GM12878 (cell line): Measurements from ENCODE around the gene FAM186B. TPM values are rescaled to one million over a fixed set of nuclear protein-coding genes. Genes with fewer than 3 reads are reported as not detected.

Experiments
- ATAC-seq: fragments of 200-7000 bp; cut with Tn5 transposase; 3 replicates; pipeline ENCODE4 v1.9.1; 2020; ENCODE audit warnings: mild to moderate bottlenecking, moderate library complexity
- BruUV-seq: library from RNA; stranded (reverse); fragments of 400-500 nt; replicated peaks from 2 replicates; lab custom pipeline; 2021; lab: Mats Ljungman, UMichigan
- CTCF ChIA-PET: fragments of 300-600 bp; sonication (Branson Sonifier 250); formaldehyde crosslinking; extraction: SDS; loops from one replicate; lab custom pipeline; 2021; ENCODE audit warnings: inconsistent platforms; lab: Yijun Ruan, JAX
- POLR2A ChIA-PET: fragments of 350-600 bp; formaldehyde crosslinking; extraction: SDS; loops from one replicate; lab custom pipeline; 2021; ENCODE audit warnings: inconsistent platforms; lab: Charles Lee
- RAD21 ChIA-PET: fragments of 300-600 bp; sonication (Branson Sonifier 250); formaldehyde crosslinking; loops from one replicate; lab custom pipeline; 2023; ENCODE audit warnings: antibody characterized with exemption; ENCODE audit not compliant: unreplicated experiment; lab: Charles Lee
- SMC1A ChIA-PET: fragments of 300-600 bp; sonication (Branson Sonifier 250); formaldehyde crosslinking; loops from one replicate; lab custom pipeline; 2023; ENCODE audit not compliant: unreplicated experiment, uncharacterized antibody; lab: Charles Lee
- DNase-seq: peaks from one replicate; pipeline ENCODE4 v3.0.0-alpha.2; 2011; ENCODE audit warnings: low read depth, low spot score
- FAIRE-seq: peaks from 3 replicates; lab custom pipeline; 2011; peaks lifted over from hg19 to GRCh38; lab: Jason Lieb, UNC
- H2AFZ ChIP-seq: 2 replicates; pipeline ENCODE4 v1.6.0; 2011; ENCODE audit warnings: low read depth, low read length, control low read depth; ENCODE audit not compliant: control insufficient read depth
- H3K27ac ChIP-seq: 2 replicates; pipeline ENCODE4 v1.5.1; 2011; ENCODE audit warnings: control low read depth; ENCODE audit not compliant: control insufficient read depth, insufficient read depth
- H3K27me3 ChIP-seq, 2 experiments: replicated peaks in 1 of 2; 2 replicates each; pipeline versions ENCODE4 v1.6.0 to v1.6.1; 2011; ENCODE audit warnings: low read length in 1 of 2; ENCODE audit not compliant: control insufficient read depth in 2 of 2, insufficient read depth in 2 of 2
- H3K36me3 ChIP-seq, 2 experiments: 2 replicates each; pipeline ENCODE4 v1.5.1; 2011; ENCODE audit warnings: low read length in 1 of 2; ENCODE audit not compliant: control insufficient read depth in 2 of 2, insufficient read depth in 2 of 2
- H3K4me1 ChIP-seq: 2 replicates; pipeline ENCODE4 v1.6.1; 2011; ENCODE audit warnings: mild to moderate bottlenecking, low read length, moderate library complexity, mixed read lengths; ENCODE audit not compliant: control insufficient read depth, insufficient read depth
- H3K4me2 ChIP-seq: 2 replicates; pipeline ENCODE4 v1.6.0; 2011; ENCODE audit warnings: control low read depth; ENCODE audit not compliant: control insufficient read depth, insufficient read depth
- H3K4me3 ChIP-seq: fragments of 200-600 bp; sonication (generic); 2 replicates; pipeline ENCODE4 v1.5.1; 2016
- H3K79me2 ChIP-seq: 2 replicates; pipeline ENCODE4 v1.6.0; 2011; ENCODE audit warnings: low read length; ENCODE audit not compliant: control insufficient read depth, insufficient read depth
- H3K9ac ChIP-seq: 2 replicates; pipeline ENCODE4 v1.8.0; 2011; ENCODE audit warnings: low read length, control low read depth, mixed read lengths; ENCODE audit not compliant: control insufficient read depth, insufficient read depth
- H3K9me3 ChIP-seq: replicated peaks from 3 replicates; pipeline ENCODE4 v1.5.1; 2011; ENCODE audit warnings: mild to moderate bottlenecking, low read length; ENCODE audit not compliant: control insufficient read depth, insufficient read depth
- H4K20me1 ChIP-seq: 2 replicates; pipeline ENCODE4 v1.6.0; 2011; ENCODE audit not compliant: control insufficient read depth, insufficient read depth
- CBX5 ChIP-seq: sonication (generic); IDR thresholded peaks from 2 replicates; pipeline ENCODE4 v1.6.1; 2016; ENCODE audit warnings: low read depth, moderate library complexity, mild to moderate bottlenecking, inconsistent platforms
- FOXK2 ChIP-seq: fragments of 450-650 bp; IDR thresholded peaks from 2 replicates; pipeline ENCODE4 v1.6.1; 2017; ENCODE audit warnings: mild to moderate bottlenecking, moderate library complexity
- IRF4 ChIP-seq: IDR thresholded peaks from 2 replicates; pipeline ENCODE4 v1.6.1; 2011; ENCODE audit warnings: low read depth, low read length
- JUNB ChIP-seq: IDR thresholded peaks from 2 replicates; pipeline ENCODE4 v1.6.1; 2016; ENCODE audit warnings: antibody characterized with exemption, mild to moderate bottlenecking
- NFYA ChIP-seq: IDR thresholded peaks from 2 replicates; pipeline ENCODE4 v1.6.1; 2011; ENCODE audit warnings: low read depth, mild to moderate bottlenecking, low read length, improper control_type of control experiment, borderline replicate concordance
- PML ChIP-seq: IDR thresholded peaks from 2 replicates; pipeline ENCODE4 v1.6.1; 2012; ENCODE audit warnings: low read length, inconsistent platforms
- SUPT20H ChIP-seq: IDR thresholded peaks from 2 replicates; pipeline ENCODE4 v1.6.1; 2011; ENCODE audit warnings: low read depth, mild to moderate bottlenecking, low read length, moderate library complexity, borderline replicate concordance; ENCODE audit not compliant: control insufficient read depth
- ZZZ3 ChIP-seq: IDR thresholded peaks from 2 replicates; pipeline ENCODE4 v1.6.1; 2011; ENCODE audit warnings: low read depth; ENCODE audit not compliant: control insufficient read depth, insufficient read length
- WGBS: methylation state at CpG from one replicate; pipeline ENCODE4 v1.1.6; 2016; ENCODE audit warnings: low lambda C conversion rate; ENCODE audit not compliant: insufficient replicate concordance, insufficient coverage; ENCODE audit errors: missing lambda C conversion rate; 5-methylcytosine and 5-hydroxymethylcytosine counted together
- in situ Hi-C: fragments of 300-500 bp; cut with MboI; formaldehyde crosslinking; loops from 9 replicates; pipeline ENCODE4 v1.14.3; 2018; ENCODE audit warnings: mixed read lengths
- intact Hi-C: fragments of 100-400 bp; cut with micrococcal nuclease; formaldehyde crosslinking; loops from one replicate; pipeline ENCODE4 v1.14.2; 2022; ENCODE audit not compliant: unreplicated experiment
- polyA plus RNA-seq, 11 experiments: library from polyadenylated mRNA; depleted of rRNA in 4 of 11; unstranded in 6 of 11; stranded (reverse) in 5 of 11; fragments of >200 nt; fragmentation: Nextera tagmentation in 4 of 11; fragmentation: Illumina TruSeq in 1 of 11; extraction: Ambion mirVana in 4 of 11; extraction: Trizol in 1 of 11; gene quantifications; 1 replicate in 1 of 11; 2 replicates in 10 of 11; pipeline versions ENCODE4 v1.2.1 to v1.2.3, GENCODE V29; 2011 to 2016; ENCODE audit warnings: inconsistent platforms in 2 of 11, missing spikeins in 2 of 11, low read depth in 1 of 11
- total RNA-seq, 4 experiments: library from RNA; depleted of rRNA in 3 of 4; stranded (reverse); fragments of >200 nt in 3 of 4; fragmentation: Illumina TruSeq in 1 of 4; extraction: Trizol in 1 of 4; gene quantifications; 2 replicates each; pipeline versions ENCODE4 v1.2.1 to v1.2.3, GENCODE V29; 2013 to 2021
- TF ChIP-seq, protein P1 (sequence below): IDR thresholded peaks from 2 replicates; pipeline ENCODE4 v1.6.1; 2011; ENCODE audit warnings: borderline replicate concordance, low read depth, mild to moderate bottlenecking, moderate library complexity, mixed read lengths, low read length; ENCODE audit not compliant: insufficient read depth; ENCODE audit errors: extremely low read length
- TF ChIP-seq, protein P2 (sequence below): fragments of 150-350 bp; IDR thresholded peaks from 2 replicates; pipeline ENCODE4 v1.6.1; 2016; ENCODE audit warnings: low read depth, low read length
- TF ChIP-seq, protein P3 (sequence below): IDR thresholded peaks from 2 replicates; pipeline ENCODE4 v1.6.1; 2012; ENCODE audit warnings: mild to moderate bottlenecking, low read depth, low read length
- TF ChIP-seq, protein P4 (sequence below): fragments of 450-650 bp; formaldehyde crosslinking; IDR thresholded peaks from 2 replicates; pipeline ENCODE4 v1.4.0; 2020; ENCODE audit warnings: mild to moderate bottlenecking, moderate library complexity

The FAM186B gene
- total and polyA plus RNA-seq, 10 of the 15 experiments (the other 5 are each of a cell fraction or from before 2014, with no cell fraction given) = 0.13 to 0.79 (median 0.51) TPM

DNA sequence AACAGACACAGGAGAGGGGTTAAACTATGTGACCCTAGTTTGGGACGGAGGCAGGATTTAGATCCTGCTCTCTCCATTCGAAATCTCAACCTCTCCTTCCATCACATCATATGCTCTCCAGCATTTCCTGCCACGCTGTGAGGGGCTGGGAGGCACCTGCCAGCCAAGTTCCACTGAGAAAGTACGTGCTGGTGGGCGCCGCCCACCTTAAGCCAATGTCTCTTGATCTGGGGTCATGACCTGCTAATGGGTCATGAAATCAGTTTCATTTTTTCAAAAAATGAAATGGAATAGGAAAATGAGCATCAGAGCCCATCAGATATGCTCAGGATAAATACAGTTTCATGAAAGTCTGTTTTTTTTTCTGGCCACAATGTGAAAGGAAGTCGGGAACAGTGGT is 44.7 kb downstream of the FAM186B start:
- Histone ChIP-seq H3K36me3 (peaks cover 28 to 32% of the 10 kb centered on the region in 2 experiments), H3K4me1 (no peaks in the 10 kb centered on the region), H3K4me2 (no peak overlapping the region), H3K27ac (no peak overlapping the region), H3K9me3 (no peaks in the 10 kb centered on the region), H3K79me2 (peaks cover 2% of the 10 kb centered on the region), H3K4me3 (no peak overlapping the region), H3K9ac (no peak overlapping the region), H3K27me3 (no peaks in the 10 kb centered on the region), H2AFZ (no peak overlapping the region), H4K20me1 (no peaks in the 10 kb centered on the region)
- intact Hi-C loops (no loop called here), in situ Hi-C loops (no loop called here)
- no peak for ATAC-seq
- CTCF ChIA-PET = interaction anchor here (0.7 to 3.0 kb wide), 3 partner anchors 8 to 202 kb away, joined by 3 to 8 read pairs (median 6); no protein-coding TSS in a partner anchor
- RAD21 ChIA-PET = interaction anchor here (1.2 kb wide), 1 partner anchor 20 kb away, joined by 5 read pairs; no protein-coding TSS in a partner anchor
- DNase-seq = no peak
- POLR2A ChIA-PET = interaction anchor here (0.6 kb wide), 1 partner anchor 485 kb away, joined by 3 read pairs; no protein-coding TSS in a partner anchor
- BruUV-seq = no TSS peak
- SMC1A ChIA-PET = interaction anchor here (1.0 to 1.8 kb wide), 2 partner anchors 33 to 68 kb away, joined by 4 to 6 read pairs; no protein-coding TSS in a partner anchor
- WGBS = 98% methylated on average over 7 of the region's 7 CpGs
- no peak for FAIRE-seq
- TF ChIP-seq PML = no peak
- no peak for TF ChIP-seq SUPT20H
- TF ChIP-seq, protein P1, sequence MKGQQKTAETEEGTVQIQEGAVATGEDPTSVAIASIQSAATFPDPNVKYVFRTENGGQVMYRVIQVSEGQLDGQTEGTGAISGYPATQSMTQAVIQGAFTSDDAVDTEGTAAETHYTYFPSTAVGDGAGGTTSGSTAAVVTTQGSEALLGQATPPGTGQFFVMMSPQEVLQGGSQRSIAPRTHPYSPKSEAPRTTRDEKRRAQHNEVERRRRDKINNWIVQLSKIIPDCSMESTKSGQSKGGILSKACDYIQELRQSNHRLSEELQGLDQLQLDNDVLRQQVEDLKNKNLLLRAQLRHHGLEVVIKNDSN = no peak
- TF ChIP-seq, protein P2, sequence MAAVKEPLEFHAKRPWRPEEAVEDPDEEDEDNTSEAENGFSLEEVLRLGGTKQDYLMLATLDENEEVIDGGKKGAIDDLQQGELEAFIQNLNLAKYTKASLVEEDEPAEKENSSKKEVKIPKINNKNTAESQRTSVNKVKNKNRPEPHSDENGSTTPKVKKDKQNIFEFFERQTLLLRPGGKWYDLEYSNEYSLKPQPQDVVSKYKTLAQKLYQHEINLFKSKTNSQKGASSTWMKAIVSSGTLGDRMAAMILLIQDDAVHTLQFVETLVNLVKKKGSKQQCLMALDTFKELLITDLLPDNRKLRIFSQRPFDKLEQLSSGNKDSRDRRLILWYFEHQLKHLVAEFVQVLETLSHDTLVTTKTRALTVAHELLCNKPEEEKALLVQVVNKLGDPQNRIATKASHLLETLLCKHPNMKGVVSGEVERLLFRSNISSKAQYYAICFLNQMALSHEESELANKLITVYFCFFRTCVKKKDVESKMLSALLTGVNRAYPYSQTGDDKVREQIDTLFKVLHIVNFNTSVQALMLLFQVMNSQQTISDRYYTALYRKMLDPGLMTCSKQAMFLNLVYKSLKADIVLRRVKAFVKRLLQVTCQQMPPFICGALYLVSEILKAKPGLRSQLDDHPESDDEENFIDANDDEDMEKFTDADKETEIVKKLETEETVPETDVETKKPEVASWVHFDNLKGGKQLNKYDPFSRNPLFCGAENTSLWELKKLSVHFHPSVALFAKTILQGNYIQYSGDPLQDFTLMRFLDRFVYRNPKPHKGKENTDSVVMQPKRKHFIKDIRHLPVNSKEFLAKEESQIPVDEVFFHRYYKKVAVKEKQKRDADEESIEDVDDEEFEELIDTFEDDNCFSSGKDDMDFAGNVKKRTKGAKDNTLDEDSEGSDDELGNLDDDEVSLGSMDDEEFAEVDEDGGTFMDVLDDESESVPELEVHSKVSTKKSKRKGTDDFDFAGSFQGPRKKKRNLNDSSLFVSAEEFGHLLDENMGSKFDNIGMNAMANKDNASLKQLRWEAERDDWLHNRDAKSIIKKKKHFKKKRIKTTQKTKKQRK = no peak
- TF ChIP-seq, protein P3, sequence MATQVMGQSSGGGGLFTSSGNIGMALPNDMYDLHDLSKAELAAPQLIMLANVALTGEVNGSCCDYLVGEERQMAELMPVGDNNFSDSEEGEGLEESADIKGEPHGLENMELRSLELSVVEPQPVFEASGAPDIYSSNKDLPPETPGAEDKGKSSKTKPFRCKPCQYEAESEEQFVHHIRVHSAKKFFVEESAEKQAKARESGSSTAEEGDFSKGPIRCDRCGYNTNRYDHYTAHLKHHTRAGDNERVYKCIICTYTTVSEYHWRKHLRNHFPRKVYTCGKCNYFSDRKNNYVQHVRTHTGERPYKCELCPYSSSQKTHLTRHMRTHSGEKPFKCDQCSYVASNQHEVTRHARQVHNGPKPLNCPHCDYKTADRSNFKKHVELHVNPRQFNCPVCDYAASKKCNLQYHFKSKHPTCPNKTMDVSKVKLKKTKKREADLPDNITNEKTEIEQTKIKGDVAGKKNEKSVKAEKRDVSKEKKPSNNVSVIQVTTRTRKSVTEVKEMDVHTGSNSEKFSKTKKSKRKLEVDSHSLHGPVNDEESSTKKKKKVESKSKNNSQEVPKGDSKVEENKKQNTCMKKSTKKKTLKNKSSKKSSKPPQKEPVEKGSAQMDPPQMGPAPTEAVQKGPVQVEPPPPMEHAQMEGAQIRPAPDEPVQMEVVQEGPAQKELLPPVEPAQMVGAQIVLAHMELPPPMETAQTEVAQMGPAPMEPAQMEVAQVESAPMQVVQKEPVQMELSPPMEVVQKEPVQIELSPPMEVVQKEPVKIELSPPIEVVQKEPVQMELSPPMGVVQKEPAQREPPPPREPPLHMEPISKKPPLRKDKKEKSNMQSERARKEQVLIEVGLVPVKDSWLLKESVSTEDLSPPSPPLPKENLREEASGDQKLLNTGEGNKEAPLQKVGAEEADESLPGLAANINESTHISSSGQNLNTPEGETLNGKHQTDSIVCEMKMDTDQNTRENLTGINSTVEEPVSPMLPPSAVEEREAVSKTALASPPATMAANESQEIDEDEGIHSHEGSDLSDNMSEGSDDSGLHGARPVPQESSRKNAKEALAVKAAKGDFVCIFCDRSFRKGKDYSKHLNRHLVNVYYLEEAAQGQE = no peak
- TF ChIP-seq, protein P4, sequence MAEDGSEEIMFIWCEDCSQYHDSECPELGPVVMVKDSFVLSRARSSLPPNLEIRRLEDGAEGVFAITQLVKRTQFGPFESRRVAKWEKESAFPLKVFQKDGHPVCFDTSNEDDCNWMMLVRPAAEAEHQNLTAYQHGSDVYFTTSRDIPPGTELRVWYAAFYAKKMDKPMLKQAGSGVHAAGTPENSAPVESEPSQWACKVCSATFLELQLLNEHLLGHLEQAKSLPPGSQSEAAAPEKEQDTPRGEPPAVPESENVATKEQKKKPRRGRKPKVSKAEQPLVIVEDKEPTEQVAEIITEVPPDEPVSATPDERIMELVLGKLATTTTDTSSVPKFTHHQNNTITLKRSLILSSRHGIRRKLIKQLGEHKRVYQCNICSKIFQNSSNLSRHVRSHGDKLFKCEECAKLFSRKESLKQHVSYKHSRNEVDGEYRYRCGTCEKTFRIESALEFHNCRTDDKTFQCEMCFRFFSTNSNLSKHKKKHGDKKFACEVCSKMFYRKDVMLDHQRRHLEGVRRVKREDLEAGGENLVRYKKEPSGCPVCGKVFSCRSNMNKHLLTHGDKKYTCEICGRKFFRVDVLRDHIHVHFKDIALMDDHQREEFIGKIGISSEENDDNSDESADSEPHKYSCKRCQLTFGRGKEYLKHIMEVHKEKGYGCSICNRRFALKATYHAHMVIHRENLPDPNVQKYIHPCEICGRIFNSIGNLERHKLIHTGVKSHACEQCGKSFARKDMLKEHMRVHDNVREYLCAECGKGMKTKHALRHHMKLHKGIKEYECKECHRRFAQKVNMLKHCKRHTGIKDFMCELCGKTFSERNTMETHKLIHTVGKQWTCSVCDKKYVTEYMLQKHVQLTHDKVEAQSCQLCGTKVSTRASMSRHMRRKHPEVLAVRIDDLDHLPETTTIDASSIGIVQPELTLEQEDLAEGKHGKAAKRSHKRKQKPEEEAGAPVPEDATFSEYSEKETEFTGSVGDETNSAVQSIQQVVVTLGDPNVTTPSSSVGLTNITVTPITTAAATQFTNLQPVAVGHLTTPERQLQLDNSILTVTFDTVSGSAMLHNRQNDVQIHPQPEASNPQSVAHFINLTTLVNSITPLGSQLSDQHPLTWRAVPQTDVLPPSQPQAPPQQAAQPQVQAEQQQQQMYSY (CRISPR knock-in tag) = no peak
- no peak for TF ChIP-seq ZZZ3
- TF ChIP-seq CBX5 = no peak
- no peak for TF ChIP-seq IRF4
- no peak for TF ChIP-seq FOXK2
- TF ChIP-seq NFYA = no peak
- no peak for TF ChIP-seq JUNB
